Psoas muscle (tissue), 8 donors: ENCODE results near the gene ASCC3. TPM values are rescaled to one million over a fixed set of nuclear protein-coding genes. Genes with fewer than 3 reads are reported as not detected.
"Not testable (repeated sequence)": the region's sequence is repeated elsewhere in the genome, so short reads cannot be mapped to it uniquely, and the experiment has no call there.

ENCODE experiments used
- ATAC-seq, 4 donors: fragments of 200-7000 bp; cut with Tn5 transposase; one replicate each; pipeline ENCODE4 v1.9.1; 2020; ENCODE audit warnings: moderate library complexity in 3 of 4, mild to moderate bottlenecking in 2 of 4
- DNase-seq, 2 donors: peaks; one replicate each; pipeline ENCODE4 v3.0.0-alpha.2; 2020
- H3K27ac ChIP-seq: fragments of 200-600 bp; one replicate; pipeline ENCODE4 v1.8.0; 2022
- H3K27me3 ChIP-seq, 3 donors: fragments of 200-600 bp in 1 of 3; one replicate each; pipeline versions ENCODE4 v1.6.1 to v1.8.0; 2013 to 2022; ENCODE audit warnings: low read length in 2 of 3, mild to moderate bottlenecking in 2 of 3, moderate library complexity in 1 of 3; ENCODE audit not compliant: insufficient read depth in 3 of 3
- H3K36me3 ChIP-seq, 2 donors: fragments of 200-600 bp in 1 of 2; one replicate each; pipeline versions ENCODE4 v1.6.1 to v1.8.0; 2013 to 2022; ENCODE audit warnings: low read depth in 1 of 2, mild to moderate bottlenecking in 1 of 2, moderate library complexity in 1 of 2; ENCODE audit not compliant: insufficient read depth in 1 of 2
- H3K4me1 ChIP-seq: fragments of 200-600 bp; one replicate; pipeline ENCODE4 v1.8.0; 2022
- H3K4me3 ChIP-seq: fragments of 200-600 bp; one replicate; pipeline ENCODE4 v1.8.0; 2022; ENCODE audit warnings: mild to moderate bottlenecking
- H3K9me3 ChIP-seq: fragments of 200-600 bp; one replicate; pipeline ENCODE4 v1.8.0; 2022
- CTCF ChIP-seq: fragments of 200-600 bp; IDR thresholded peaks from one replicate; pipeline ENCODE4 v1.8.0; 2022; ENCODE audit warnings: antibody characterized with exemption
- WGBS, 3 donors: extraction: QIAGEN DNeasy Blood & Tissue Kit; methylation state at CpG; one replicate each; pipeline versions ENCODE4 v1.1.6 to v1.1.7; 2013; 5-methylcytosine and 5-hydroxymethylcytosine counted together
- intact Hi-C, 2 donors: fragments of 100-400 bp; cut with DNase I; formaldehyde crosslinking; loops; one replicate each; pipeline versions ENCODE4 v1.11.0 to v1.14.2; 2022
- polyA plus RNA-seq, 3 donors: library from polyadenylated mRNA; stranded (reverse); fragments of 200-250 nt; gene quantifications; one replicate each; pipeline ENCODE4 v1.2.3, GENCODE V29; 2013
- total RNA-seq, 4 donors: library from RNA; stranded (reverse); fragmentation: NEBNext Ultra II Directional in 2 of 4; extraction: Animal tissue kit (Norgen Biotek cat#: 25700) in 2 of 4; gene quantifications; one replicate each; pipeline versions ENCODE4 v1.2.1 to v1.2.4, GENCODE V29; 2021 to 2023
- donor health status: healthy with polysubstance abuse.
- donor health status: DM: no; HTN: no; CAD: no; lungs with moderate emphysema.
- donor health status: Bipolar disorder and iron deficiency.
- donor health status: healthy.
- donor health status: DM: yes; HTN: yes; CAD: no.
- donor health status: DM: no; HTN: no; CAD: no.
- donor health status: DM: no; HTN: no; CAD: no.
- donor health status: DM: yes; HTN: yes; CAD: no.

Gene ASCC3
- total and polyA plus RNA-seq, 7 donors: 5.1 to 17.9 (median 11.2) TPM

- no peaks in the 10 kb centered on the region for H3K9me3 ChIP-seq
- no peaks in the 10 kb centered on the region for H3K4me1 ChIP-seq
- no peaks in the 10 kb centered on the region for H3K36me3 ChIP-seq
- ATAC-seq: no peak
- 74 to 76% (median 76%) methylated on average over 3 of the region's 3 CpGs for WGBS, 3 donors
- intact Hi-C loops: no loop called here
- H3K27ac ChIP-seq: no peak overlapping the region
- no peak overlapping the region for H3K4me3 ChIP-seq
- TF ChIP-seq CTCF: no peak
- H3K27me3 ChIP-seq: no peaks in the 10 kb centered on the region
- no peak for DNase-seq
Measured at GRCh38 chr6:100892116-100892515, 11.0 kb upstream of the ASCC3 start.

- Histone ChIP-seq H3K9me3 (no peaks in the 10 kb centered on the region), H3K27ac (no peak overlapping the region), H3K4me3 (no peak overlapping the region), H3K4me1 (no peaks in the 10 kb centered on the region), H3K36me3 (no peaks in the 10 kb centered on the region), H3K27me3 (no peaks in the 10 kb centered on the region)
- no peak for TF ChIP-seq CTCF
- 69 to 93% (median 84%) methylated on average over 1 of the region's 1 CpG for WGBS, 3 donors
- intact Hi-C loops: no loop called here
- ATAC-seq: no peak
- DNase-seq: no peak
Measured at GRCh38 chr6:100891079-100891478, 9.9 kb upstream of the ASCC3 start.

GRCh38 chr6:100890646-100891045 is 9.5 kb upstream of the ASCC3 start:
- WGBS, 3 donors: 77 to 80% (median 77%) methylated on average over 1 of the region's 1 CpG
- not testable (repeated sequence) for H3K4me3 ChIP-seq

GRCh38 chr6:100889351-100889750 is 8.2 kb upstream of the ASCC3 start:
- Histone ChIP-seq H3K4me1 (no peaks in the 10 kb centered on the region), H3K9me3 (no peaks in the 10 kb centered on the region), H3K36me3 (no peaks in the 10 kb centered on the region), H3K27ac (no peak overlapping the region), H3K4me3 (no peak overlapping the region), H3K27me3 (no peaks in the 10 kb centered on the region)
- DNase-seq (no peak), ATAC-seq (no peak)
- TF ChIP-seq CTCF: no peak
- 93 to 97% (median 94%) methylated on average over 13 of the region's 13 CpGs for WGBS, 3 donors
- intact Hi-C loops: no loop called here

More at GRCh38 chr6:100890646-100891045, 9.5 kb upstream of the ASCC3 start:
- H3K4me1 ChIP-seq, DNase-seq, H3K27ac ChIP-seq, H3K9me3 ChIP-seq, intact Hi-C loops, H3K36me3 ChIP-seq, ATAC-seq, H3K27me3 ChIP-seq: not testable (repeated sequence)

GRCh38 chr6:100886076-100886475 is 4.9 kb upstream of the ASCC3 start:
- Histone ChIP-seq H3K36me3 (no peaks in the 10 kb centered on the region), H3K4me1 (peaks cover 3% of the 10 kb centered on the region), H3K27me3 (no peaks in the 10 kb centered on the region), H3K4me3 (no peak overlapping the region), H3K9me3 (no peaks in the 10 kb centered on the region), H3K27ac (no peak overlapping the region)
- 10 to 33% (median 21%) methylated on average over 1 of the region's 1 CpG for WGBS, 3 donors
- intact Hi-C loops: no loop called here
- TF ChIP-seq CTCF: no peak
- no peak for ATAC-seq
- DNase-seq: no peak
